ENCODE measurements around the gene PP2D1.
"Not testable (repeated sequence)": the region's sequence is repeated elsewhere in the genome, so short reads cannot be mapped to it uniquely, and the experiment has no call there.

Gene PP2D1

DNA sequence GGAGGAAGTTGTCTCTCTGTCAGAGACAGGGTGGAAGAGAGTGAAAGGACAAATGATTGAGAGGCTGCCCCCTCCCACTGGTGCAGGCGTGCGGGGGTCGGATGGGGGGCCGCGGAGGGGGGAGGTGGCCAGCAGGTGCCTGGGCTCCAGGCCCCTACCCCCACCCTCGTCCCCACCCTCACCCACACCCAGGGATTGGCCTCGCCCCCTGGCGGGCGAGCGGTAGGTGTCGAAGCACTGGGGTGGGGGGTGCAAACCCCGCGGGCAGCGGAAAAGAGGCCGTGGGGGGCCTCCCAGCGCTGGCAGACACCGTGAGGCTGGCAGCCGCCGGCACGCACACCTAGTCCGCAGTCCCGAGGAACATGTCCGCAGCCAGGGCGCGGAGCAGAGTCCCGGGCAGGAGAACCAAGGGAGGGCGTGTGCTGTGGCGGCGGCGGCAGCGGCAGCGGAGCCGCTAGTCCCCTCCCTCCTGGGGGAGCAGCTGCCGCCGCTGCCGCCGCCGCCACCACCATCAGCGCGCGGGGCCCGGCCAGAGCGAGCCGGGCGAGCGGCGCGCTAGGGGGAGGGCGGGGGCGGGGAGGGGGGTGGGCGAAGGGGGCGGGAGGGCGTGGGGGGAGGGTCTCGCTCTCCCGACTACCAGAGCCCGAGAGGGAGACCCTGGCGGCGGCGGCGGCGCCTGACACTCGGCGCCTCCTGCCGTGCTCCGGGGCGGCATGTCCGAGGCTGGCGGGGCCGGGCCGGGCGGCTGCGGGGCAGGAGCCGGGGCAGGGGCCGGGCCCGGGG is 27.9 kb upstream of the PP2D1 start, which contains the start of gene KAT2B:
KAT2B (plus strand) TSS at position 682 of the 783 bp plus-strand sequence; CDS start at position 714, 32 bp downstream.
- peak; percentile 43 for DNase-seq

DNA sequence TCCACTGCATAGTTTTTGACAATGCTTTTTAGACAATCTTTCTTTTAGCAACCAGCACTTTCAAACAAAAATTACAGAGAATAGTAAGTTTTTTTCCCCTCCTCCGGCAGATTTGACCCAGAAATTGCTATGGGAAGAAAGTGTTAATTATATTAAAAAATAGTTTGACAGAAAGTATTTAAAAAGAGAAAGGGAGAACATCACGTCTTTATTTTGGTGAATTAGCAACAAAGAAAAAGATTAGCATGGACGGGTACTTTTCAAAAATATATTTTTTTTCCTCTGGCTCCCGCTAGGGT is 27.4 kb upstream of the PP2D1 start:
- no peak for DNase-seq

DNA sequence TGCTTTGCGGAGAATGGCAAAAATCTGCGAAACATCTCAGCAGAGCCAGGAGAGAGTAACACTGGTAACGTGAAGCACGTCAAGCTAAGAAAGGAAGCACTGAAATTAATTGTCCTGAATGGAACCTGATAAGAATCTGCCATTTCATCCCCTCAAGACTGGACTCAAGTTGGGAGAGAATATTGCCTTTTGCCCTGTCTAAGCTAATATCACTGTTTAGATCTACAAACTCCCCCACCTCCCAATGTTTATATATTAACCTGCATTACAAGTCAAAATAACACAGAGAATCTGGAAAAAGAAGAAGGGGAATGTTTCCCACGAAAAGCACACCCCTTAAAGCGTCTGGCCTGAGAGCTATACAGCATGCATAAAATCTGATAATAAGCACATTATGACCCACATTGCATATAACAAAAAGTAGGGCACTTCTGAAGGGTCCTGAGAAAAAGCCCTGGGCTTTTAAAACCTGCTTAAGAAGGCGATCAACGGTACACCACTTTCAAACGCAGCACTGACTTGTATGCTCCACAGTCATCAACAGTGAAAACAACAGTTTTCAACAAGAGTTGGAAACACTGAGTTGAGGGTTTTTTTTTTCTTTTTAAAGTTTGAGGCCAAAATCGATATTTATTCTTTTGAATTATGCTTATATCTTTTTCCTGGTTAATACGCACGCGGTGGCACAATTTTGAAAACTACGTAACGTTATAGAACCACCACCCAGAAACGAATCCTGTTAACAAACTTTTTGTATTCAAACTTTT is 26.8 kb upstream of the PP2D1 start:
- no peak for DNase-seq

DNA sequence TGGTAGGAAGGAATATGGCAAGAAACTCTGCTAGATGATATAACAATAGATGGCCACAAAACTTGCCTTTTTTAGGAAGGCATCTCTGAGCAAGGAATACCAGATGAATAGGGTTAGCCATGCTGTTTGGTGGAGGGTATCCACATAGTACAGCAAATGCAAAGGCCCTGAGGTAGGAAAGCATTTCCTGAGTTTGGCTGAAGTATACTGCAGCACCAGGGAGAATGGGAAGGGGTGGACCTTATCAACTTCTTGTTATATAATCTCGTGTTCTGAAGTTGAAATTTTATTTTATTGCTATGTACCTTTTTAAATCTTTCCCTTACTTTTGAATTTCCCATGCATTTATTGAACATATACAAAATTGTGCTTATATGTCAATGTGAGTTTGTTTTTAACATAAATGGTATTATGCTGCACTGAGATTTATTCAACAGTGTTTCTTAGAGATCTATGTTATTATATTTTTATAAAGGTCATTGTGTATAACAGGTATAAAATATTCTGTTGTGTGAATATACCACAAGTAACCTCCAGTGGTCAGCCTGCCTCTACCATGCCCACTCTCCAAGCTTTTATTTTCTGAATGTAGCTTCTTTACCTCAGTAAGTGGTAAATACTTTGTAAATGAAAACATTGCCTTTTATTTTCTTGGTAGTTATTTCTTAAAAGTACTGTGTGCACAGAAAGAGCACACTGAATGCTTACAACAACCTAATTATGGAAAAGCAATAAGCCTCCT is 25.4 kb upstream of the PP2D1 start:
- DNase-seq = no peak

DNA sequence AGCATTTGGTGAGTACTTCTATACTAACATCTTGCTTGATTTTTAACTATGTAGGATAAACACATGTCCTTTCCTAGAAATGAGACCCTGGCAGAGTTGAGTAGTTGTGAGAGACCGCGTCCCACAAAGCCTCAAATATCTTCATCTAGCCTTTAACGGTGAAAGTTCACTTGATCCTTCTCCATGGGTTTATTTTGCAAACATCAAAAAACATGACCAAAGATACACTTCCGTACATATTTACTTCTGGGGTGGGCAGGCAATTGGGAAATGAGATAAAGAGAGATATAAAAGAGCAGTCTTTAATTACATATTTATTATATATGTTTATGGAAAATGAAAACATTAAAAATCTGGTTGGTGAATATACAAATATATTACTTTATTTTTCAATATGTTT is 23.0 kb upstream of the PP2D1 start:
- DNase-seq = no peak

DNA sequence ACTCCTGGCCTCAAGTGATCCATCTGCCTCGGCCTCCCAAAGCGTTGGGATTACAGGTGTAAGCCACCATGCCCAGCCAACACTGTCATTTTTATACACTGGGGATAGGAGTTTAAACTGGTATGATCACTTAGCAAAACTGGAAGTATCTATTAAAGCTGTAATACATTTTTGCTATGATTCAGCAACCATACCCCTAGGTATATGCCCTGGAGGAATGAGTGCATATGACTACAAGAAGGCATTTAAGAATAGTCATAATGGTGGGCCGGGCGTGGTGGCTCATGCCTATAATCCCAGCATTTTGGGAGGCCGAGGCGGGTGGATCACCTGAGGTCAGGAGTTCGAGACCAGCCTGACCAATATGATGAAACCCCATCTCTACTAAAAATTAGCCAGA is 19.9 kb upstream of the PP2D1 start:
- not testable (repeated sequence) for DNase-seq

DNA sequence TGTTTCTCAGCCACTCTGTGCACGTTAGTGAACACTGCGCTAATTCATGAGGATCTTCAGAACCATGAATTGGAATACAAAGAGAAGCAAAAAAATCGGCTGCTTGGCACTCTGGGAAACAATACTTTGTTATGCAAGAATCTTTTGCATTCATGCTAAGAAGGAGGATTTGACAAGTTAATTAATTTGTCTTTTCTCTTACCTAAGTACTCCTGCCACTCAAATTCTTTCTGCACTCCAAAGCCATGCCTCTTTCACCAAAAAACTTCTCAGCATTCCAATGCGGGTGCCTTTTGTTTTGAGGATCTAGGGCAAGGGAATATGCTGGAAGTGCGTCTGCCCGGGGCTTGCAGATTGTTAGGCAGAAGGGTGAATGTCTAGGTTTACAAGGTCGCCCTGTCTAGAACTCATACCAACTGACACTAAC is 16.9 kb upstream of the PP2D1 start:
- no peak for DNase-seq

DNA sequence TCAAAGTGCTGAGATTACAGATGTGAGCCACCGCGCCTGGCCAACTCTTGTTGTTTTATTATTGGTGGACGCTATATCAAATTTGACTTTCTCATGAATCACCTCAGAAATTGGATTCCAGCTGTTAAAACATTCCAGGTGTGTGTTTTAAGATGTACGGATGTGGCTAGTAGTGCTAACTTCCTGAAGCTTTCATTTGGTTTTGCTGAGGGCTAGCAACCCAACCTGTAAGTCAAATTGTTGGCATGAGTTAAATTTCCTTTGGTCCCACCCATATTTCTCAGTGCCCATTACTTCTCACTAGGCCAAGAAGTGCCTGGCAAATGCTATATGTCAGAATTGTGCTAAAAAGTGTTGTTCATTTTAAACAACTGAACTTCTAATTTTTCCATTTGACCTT is 15.1 kb upstream of the PP2D1 start:
- no peak for DNase-seq

DNA sequence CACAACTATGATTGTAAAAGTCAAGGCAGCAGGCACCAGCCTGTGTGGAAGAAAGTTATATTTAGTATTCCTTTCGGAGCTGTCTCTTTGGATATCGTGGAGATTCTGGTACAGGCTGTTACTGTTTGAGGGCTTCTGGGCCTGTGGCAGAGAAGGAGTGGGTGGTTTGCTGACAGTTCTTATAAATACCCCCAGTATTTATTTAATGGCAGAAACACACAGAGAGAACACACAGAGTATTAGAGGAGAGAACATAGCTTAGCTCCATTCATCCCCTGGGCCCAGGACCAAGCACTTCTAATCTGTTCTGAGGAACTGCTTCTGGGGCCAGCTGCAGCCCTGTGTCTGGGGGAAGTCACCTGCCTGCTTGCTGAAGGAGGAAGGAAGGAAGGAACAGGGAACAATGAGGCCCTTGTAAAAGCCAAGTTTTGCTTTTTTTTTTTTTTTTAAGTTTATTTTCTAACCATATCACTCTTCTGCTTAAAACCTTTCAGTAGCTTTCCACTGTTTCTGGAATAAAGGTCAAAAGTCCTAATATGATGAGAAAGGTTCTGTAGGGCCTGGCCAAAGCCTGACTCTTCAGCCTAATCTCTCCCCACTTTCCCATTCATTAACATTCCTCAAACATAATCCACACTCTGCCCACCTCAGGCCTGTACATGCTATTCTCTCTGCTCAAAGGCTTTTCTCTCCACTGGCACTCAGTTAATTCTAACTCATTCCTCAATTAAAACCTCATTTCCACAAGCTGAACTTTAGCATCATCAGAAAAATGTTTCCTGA is 11.8 kb upstream of the PP2D1 start:
- no peak for DNase-seq

DNA sequence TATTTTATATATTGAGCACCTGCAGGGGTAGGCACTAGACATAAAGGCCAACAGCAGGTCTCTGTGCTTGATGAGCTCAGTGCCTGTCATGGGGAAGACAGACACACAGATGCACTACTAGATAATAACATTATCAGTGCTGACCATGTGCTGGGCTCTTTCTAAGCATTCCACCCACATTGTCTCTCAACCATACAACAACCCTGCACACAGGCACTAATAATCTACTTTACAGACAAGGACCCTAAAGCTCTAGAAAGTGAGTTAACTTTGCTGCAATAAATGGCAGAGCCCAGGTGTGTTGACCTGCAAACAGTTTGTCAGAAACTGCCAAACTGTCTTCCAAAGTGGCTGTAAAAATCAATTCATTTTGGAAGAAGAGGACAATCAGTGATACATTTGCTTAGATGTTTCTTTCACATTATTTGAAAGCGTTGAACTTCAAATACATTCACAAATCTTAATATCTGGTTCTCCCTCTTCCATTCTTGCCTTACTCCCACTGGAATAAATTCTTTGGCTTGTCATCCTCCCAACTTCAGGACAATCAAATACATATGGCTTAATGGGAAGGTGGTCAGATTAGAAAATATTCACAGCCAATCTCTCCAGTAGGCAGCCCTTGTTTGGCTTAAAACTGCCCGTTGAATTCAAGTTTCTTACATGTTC is 11.0 kb upstream of the PP2D1 start:
- DNase-seq = no peak

DNA sequence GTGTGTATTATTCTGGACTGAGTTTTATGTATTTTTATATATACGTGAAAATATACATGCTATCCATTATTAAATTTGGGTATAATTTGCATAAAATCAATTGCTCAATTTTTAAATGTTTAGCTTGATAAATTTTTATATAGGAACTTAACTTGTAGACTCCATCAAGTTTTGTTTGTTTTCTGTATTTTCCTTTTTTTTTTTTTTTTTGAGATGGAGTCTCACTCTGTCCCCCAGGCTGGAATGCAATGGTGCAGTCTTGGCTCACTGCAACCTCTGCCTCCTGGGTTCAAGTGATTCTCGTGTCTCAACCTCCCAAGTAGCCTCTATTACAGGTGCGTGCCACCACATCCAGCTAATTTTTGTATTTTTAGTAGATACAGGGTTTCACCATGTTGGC is 4.0 kb upstream of the PP2D1 start:
- not testable (repeated sequence) for DNase-seq

DNA sequence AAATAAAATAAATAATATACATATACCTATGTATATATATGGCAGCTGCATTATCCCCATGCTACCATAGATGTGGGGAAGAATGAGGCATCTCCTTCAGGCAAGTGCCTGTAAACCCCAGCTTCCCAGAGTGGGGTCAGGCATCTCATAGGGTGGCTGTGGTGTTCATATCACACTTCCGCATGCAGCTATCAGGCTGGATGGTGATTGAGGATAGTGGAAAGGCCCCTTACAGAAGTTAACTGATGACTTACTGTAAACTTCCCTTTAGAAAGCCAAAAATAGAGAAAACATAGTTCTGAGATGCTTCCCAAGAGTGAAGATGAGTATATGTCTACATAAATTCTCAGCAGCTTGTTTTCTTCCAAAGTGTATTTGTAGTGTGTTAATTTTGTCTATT is 3.5 kb upstream of the PP2D1 start:
- DNase-seq = no peak

DNA sequence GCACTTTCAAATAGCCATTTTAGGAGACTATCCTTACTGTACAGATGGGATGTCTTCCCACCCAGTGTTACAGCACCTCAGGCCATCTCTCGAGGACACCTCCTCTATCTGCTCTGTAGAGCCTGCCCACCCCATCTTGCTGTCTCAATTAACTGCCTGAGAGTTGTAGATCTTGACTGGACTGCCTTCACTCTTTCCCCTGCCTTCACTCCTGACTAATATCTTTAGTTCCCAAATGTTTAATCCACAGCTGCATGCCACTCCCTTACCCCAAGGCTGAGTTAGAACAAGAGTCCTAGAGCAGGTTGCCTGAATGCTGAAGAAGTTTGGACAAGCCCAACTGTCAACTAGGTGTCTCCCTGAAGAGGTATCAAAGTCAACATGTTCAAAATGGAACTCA is 1.3 kb upstream of the PP2D1 start:
- no peak for DNase-seq

DNA sequence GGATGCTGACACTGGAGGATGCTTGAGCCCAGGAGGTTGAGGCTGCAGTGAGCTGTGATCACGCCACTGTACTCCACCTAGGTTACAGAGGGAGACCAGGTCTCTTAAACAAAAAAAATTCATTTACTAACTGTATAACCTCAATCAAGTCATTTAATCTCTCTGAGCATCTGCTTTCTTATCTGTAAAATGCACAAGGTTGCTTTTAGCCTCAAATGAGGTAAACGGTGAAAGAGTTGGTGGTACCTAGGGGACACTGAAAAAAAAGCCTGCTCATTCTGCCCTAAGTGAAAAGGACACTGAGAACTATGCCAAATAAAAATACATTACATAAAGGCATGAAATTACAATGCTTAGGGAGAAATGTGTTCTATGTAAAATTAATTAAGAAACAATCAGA is 3.4 kb downstream of the PP2D1 start:
- DNase-seq = no peak

DNA sequence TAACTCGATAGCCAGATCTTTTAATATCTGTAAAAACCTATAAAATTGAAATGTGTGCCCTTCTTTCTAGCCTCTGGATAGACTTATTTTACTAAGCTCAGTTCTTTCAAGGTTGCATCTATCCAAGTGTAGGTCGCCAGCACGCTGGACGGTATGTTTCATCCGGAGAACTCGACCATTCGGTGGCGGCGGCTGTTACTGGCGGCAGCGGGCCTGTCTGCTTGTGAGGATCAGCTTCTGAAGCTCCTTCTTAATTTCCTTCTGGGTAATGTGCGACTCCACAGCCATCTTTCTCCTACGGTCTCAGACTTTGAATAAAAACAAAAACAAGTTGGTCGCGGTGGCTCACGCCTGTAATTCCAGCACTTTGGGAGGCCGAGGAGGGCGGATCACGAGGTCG is 4.1 kb downstream of the PP2D1 start:
- DNase-seq = no peak

DNA sequence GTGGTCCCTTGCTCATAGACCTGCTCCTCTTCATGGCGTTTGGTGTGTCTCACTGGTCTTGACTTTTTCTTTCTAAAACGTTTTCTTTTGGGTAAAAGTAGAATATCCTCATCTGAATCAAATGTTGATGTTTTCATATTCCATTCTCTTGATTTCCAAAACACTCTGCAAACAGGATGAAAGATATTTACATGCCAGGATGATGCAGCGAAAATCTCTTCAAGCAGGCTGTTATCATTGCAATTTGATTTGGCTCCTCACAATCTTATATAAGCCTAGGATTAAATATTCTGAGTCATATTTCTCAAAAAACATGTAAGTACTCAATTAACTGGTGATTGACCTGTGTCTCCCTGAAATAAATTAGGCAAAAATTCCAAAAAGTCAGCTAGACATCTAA is 10.1 kb downstream of the PP2D1 start:
- no peak for DNase-seq

DNA sequence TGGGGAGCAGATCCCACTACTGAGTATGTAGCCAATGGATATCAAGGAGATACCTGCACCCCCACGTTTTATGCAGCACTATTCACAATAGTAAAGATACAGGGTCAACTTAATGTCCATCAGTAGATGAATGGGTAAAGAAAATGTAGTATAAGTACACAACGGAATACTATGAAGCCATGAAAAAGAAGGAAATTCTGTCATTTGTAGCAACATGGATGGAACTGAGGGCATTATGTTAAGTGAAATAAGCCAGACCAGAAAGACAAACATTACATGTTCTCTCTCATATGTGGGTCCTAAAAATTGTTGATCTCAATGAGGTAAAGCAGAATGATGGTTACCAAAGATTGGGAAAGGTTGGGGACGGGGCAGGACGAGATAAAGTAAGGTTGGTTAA is 14.6 kb downstream of the PP2D1 start:
- no peak for DNase-seq

DNA sequence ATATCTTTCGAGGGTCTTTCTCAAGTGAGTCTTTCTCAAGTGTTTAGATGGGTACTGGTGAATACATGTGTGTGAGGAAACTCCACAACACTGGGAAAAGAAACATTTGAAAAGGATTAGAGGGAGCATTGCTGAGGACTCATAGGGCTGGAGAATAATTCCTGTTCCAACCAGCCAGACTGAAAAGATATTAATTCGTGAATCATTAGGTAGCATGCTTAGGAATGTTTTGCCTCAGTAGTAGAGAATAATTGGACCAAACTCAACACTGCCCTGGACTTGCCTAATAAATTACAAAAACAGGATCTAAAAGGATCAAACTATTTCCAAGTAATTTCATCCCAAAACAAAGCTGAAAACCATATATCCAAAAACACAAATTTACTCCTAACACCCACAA is 17.3 kb downstream of the PP2D1 start:
- no peak for DNase-seq

DNA sequence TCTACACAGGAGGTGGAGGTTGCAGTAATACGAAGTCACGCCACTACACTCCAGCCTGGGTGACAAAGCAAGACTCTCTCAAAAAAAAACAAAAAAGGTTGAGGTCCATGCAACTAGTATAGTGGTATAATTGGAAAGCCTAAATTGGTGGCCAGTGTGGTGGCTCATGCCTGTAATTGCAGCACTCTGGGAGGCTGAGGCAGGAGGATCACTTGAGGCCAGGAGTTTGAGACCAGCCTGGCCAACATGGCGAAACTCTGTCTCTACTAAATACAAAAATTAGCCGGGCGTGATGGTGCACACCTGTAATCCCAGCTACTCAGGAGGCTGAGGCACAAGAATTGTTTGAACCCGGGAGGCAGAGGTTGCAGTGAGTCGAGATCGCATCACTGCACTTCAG is 23.2 kb downstream of the PP2D1 start:
- not testable (repeated sequence) for DNase-seq

DNA sequence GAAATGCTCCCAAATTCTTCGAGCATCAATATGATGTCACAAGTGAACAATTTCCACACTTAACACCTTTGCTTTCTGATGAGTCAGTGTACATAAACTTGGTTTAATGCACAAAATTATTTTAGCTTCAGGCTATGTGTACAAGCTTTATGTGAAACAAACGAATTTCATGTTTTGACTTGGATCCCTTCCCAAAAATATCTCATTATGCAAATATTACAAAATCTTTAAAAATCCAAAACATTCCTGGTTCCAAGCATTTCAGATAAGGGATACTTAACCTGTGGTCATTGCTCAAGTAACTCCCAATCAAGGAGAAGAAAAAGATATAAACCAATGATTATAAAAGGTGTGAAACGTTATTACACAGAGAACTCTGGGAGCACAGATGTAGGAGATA is 40.0 kb downstream of the PP2D1 start:
- no peak for DNase-seq

DNA sequence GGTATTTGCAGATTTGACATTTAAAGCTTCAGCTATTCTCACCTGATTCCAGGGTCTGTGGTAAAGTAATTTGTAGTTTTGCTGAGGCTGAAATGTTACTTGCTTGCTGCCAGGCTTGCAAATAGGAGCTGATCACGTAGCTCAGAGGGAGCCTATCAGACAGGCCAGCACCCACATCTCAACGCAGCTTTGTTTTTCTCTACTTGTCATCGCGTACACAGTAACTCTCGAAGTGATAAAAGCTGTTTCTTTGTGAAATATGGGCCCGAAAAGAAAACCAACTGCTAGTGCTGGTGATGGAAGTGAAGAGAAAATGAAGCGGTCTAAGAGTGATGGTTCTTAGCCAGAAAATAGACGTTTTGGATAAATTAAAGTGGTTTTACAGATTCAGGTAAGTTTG is 41.7 kb downstream of the PP2D1 start:
- DNase-seq = no peak

DNA sequence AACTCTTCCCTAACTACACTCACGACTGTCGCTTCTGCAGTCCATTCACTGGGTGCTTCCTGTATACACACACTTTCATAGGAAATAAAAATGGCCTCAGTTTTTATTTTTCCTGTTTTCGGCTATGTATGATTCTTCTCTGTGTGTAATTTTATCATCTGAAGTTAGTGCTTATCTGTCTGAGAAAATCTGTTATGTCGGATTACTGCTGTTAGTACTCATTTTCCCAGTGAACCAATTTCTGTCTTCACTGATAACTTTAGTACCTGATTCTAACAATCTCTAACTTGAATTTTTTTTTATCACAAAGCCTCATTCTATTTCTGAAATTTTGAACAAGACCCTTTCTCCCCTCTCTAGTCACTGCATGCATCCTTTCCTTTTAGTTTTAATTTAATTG is 44.3 kb downstream of the PP2D1 start:
- DNase-seq = no peak

DNA sequence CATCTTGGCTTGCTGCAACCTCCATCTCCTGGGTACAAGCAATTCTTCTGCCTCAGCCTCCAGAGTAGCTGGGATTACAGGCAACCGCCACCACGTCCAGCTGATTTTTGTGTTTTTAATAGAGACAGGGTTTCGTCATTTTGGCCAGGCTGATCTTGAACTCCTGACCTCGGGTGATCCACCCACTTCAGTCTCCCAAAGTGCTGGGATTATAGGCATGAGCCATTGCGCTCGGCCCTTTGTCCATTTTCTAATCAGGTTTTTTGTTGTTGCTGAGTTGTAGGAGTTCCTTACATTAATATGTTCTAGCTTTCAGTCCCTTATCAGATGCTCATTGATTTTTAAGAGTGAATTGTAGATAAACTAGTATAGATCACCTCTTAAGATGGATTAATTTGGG is 44.9 kb downstream of the PP2D1 start:
- no peak for DNase-seq
